Smooth muscle cell (in vitro differentiated cells): ENCODE measurements around the gene CKS1B. TPM values are rescaled to one million over a fixed set of nuclear protein-coding genes. Genes with fewer than 3 reads are reported as not detected.

Source experiments
- DNase-seq: peaks from one replicate; lab custom pipeline; 2025; ENCODE audit not compliant: unreplicated experiment; lab: John Stamatoyannopoulos, UW
- H2AFZ ChIP-seq: fragments of 200-600 bp; sonication (generic); 2 replicates; pipeline ENCODE4 v1.6.0; 2016; ENCODE audit warnings: antibody characterized with exemption, low read depth, mild to moderate bottlenecking
- H3F3A ChIP-seq: fragments of 200-600 bp; sonication (generic); 2 replicates; pipeline ENCODE4 v1.6.0; 2017; ENCODE audit warnings: antibody characterized with exemption, low read depth
- H3K27ac ChIP-seq: fragments of 200-600 bp; sonication (generic); 2 replicates; pipeline ENCODE4 v1.5.1; 2016; ENCODE audit warnings: low read depth, mild to moderate bottlenecking
- H3K27me3 ChIP-seq: fragments of 200-600 bp; sonication (generic); 2 replicates; pipeline ENCODE4 v1.6.1; 2016; ENCODE audit warnings: low read depth, mild to moderate bottlenecking
- H3K36me3 ChIP-seq: fragments of 200-600 bp; sonication (generic); 2 replicates; pipeline ENCODE4 v1.5.1; 2016; ENCODE audit warnings: low read depth
- H3K4me1 ChIP-seq: fragments of 200-600 bp; sonication (generic); 2 replicates; pipeline ENCODE4 v1.5.1; 2016; ENCODE audit warnings: low read depth
- H3K4me2 ChIP-seq: fragments of 200-600 bp; sonication (generic); 2 replicates; pipeline ENCODE4 v1.6.0; 2016; ENCODE audit warnings: mild to moderate bottlenecking
- H3K4me3 ChIP-seq: fragments of 200-600 bp; sonication (generic); 2 replicates; pipeline ENCODE4 v1.5.1; 2016; ENCODE audit warnings: mild to moderate bottlenecking
- H3K79me2 ChIP-seq: fragments of 200-600 bp; sonication (generic); 2 replicates; pipeline ENCODE4 v1.6.0; 2016; ENCODE audit warnings: low read depth, mild to moderate bottlenecking
- H3K9ac ChIP-seq: fragments of 200-600 bp; sonication (generic); 2 replicates; pipeline ENCODE4 v1.6.0; 2016; ENCODE audit warnings: low read depth
- H3K9me3 ChIP-seq: fragments of 200-600 bp; sonication (generic); replicated peaks from 2 replicates; pipeline ENCODE4 v1.5.1; 2016; ENCODE audit warnings: low read depth
- H4K20me1 ChIP-seq: fragments of 200-600 bp; sonication (generic); 2 replicates; pipeline ENCODE4 v1.6.0; 2016; ENCODE audit warnings: low read depth
- CTCF ChIP-seq: fragments of 200-600 bp; sonication (generic); IDR thresholded peaks from 2 replicates; pipeline ENCODE4 v1.5.1; 2017; ENCODE audit warnings: borderline replicate concordance, mild to moderate bottlenecking, antibody characterized with exemption; ENCODE audit not compliant: insufficient read depth, poor library complexity, severe bottlenecking
- WGBS: methylation state at CpG from one replicate; pipeline ENCODE4 v1.1.7; 2016; ENCODE audit warnings: low lambda C conversion rate; 5-methylcytosine and 5-hydroxymethylcytosine counted together
- polyA plus RNA-seq: library from polyadenylated mRNA; unstranded; fragments of >200 nt; fragmentation: Nextera tagmentation; extraction: Ambion mirVana; gene quantifications from 2 replicates; pipeline ENCODE4 v1.2.1, GENCODE V29; 2016
- total RNA-seq: library from RNA; depleted of rRNA; stranded (reverse); fragments of >200 nt; gene quantifications from 2 replicates; pipeline ENCODE4 v1.2.3, GENCODE V29; 2014

Gene CKS1B
- total RNA-seq: 41.6 and 46.3 TPM in 2 replicates
- 115 and 116 TPM in 2 replicates for polyA plus RNA-seq

GRCh38 chr1:154974102-154974807 is at the start of gene CKS1B:
CKS1B (plus strand) TSS chr1:154974681; CDS start chr1:154974746, 65 bp downstream.
- peak within 1 kb of the TSS; percentile 95 for H3K9ac ChIP-seq
- peaks cover 46% of the 10 kb centered on the region for H3K4me1 ChIP-seq
- peaks cover 33% of the 10 kb centered on the region for H3F3A ChIP-seq
- H3K27me3 ChIP-seq: no peaks in the 10 kb centered on the region
- peak; percentile 99 for DNase-seq
- H3K27ac ChIP-seq: peak within 1 kb of the TSS; percentile 98
- H3K36me3 ChIP-seq: no peaks in the 10 kb centered on the region
- H3K4me3 ChIP-seq: peak within 1 kb of the TSS; percentile 55
- 2% methylated on average over 45 of the region's 47 CpGs for WGBS
- H3K9me3 ChIP-seq: no peaks in the 10 kb centered on the region
- peaks cover 42% of the 10 kb centered on the region for H3K79me2 ChIP-seq
- TF ChIP-seq CTCF: no peak
- H2AFZ ChIP-seq: peak within 1 kb of the TSS; percentile 52
- H4K20me1 ChIP-seq: peaks cover 5% of the 10 kb centered on the region
- peak within 1 kb of the TSS; percentile 94 for H3K4me2 ChIP-seq

- 95% methylated on average over 3 of the region's 3 CpGs for WGBS
- no peak for TF ChIP-seq CTCF
Measured at GRCh38 chr1:154925335-154926170, 48.9 kb upstream of the CKS1B start.

GRCh38 chr1:154926201-154926600 is 48.3 kb upstream of the CKS1B start:
- TF ChIP-seq CTCF: no peak
- H3K4me2 ChIP-seq: no peak overlapping the region

More at GRCh38 chr1:154925335-154926170, 48.9 kb upstream of the CKS1B start:
- H3K4me3 ChIP-seq: no peak overlapping the region
- no peaks in the 10 kb centered on the region for H3K4me1 ChIP-seq
- H3K79me2 ChIP-seq: no peaks in the 10 kb centered on the region
- no peak overlapping the region for H3K4me2 ChIP-seq
- H3K27ac ChIP-seq: no peak overlapping the region
- H2AFZ ChIP-seq: no peak overlapping the region
- H3K9me3 ChIP-seq: no peaks in the 10 kb centered on the region
- H3K27me3 ChIP-seq: no peaks in the 10 kb centered on the region
- H3F3A ChIP-seq: no peaks in the 10 kb centered on the region
- H4K20me1 ChIP-seq: no peaks in the 10 kb centered on the region
- H3K9ac ChIP-seq: no peak overlapping the region
- no peak for DNase-seq
- no peaks in the 10 kb centered on the region for H3K36me3 ChIP-seq

More at GRCh38 chr1:154926201-154926600, 48.3 kb upstream of the CKS1B start:
- no peaks in the 10 kb centered on the region for H3K79me2 ChIP-seq
- no peaks in the 10 kb centered on the region for H3F3A ChIP-seq
- H2AFZ ChIP-seq: no peak overlapping the region
- H3K4me1 ChIP-seq: no peaks in the 10 kb centered on the region
- no peaks in the 10 kb centered on the region for H3K9me3 ChIP-seq
- H3K9ac ChIP-seq: no peak overlapping the region
- no peak overlapping the region for H3K4me3 ChIP-seq
- H3K27ac ChIP-seq: no peak overlapping the region
- H3K36me3 ChIP-seq: no peaks in the 10 kb centered on the region
- WGBS: 97% methylated on average over 13 of the region's 13 CpGs
- no peaks in the 10 kb centered on the region for H3K27me3 ChIP-seq
- no peaks in the 10 kb centered on the region for H4K20me1 ChIP-seq
- no peak for DNase-seq
